KBM-7 (cell line): ENCODE measurements around the gene CNOT4.
"Not testable (repeated sequence)": the region's sequence is repeated elsewhere in the genome, so short reads cannot be mapped to it uniquely, and the experiment has no call there.

ENCODE experiments used
- DNase-seq: peaks from one replicate; pipeline ENCODE4 v3.0.0-alpha.2; 2015
- in situ Hi-C: fragments of 300-500 bp; cut with MboI; formaldehyde crosslinking; loops from 2 replicates; pipeline ENCODE4 v1.14.3; 2020; ENCODE audit warnings: low sequenced_read_pairs, low pct_unique_long_range_greater_than_20kb, mixed read lengths

The CNOT4 gene

GRCh38 chr7:135348493-135348892, 161.4 kb downstream of the CNOT4 start:
- in situ Hi-C loops: no loop called here
- no peak for DNase-seq

GRCh38 chr7:135343361-135343760, 166.5 kb downstream of the CNOT4 start:
- DNase-seq: no peak
- in situ Hi-C loops: no loop called here

- no peak for DNase-seq
- in situ Hi-C loops: no loop called here
These were observed 167.0 kb downstream of the CNOT4 start for GRCh38 chr7:135342887-135343286.

GRCh38 chr7:135341049-135341448, 168.9 kb downstream of the CNOT4 start:
- DNase-seq: peak; percentile 28

GRCh38 chr7:135337977-135338550, 171.8 kb downstream of the CNOT4 start:
- DNase-seq: no peak
- in situ Hi-C loops: no loop called here

More at GRCh38 chr7:135341049-135341448, 168.9 kb downstream of the CNOT4 start:
- in situ Hi-C loops: no loop called here

- in situ Hi-C loops: no loop called here
- DNase-seq: no peak
These were observed 172.4 kb downstream of the CNOT4 start for GRCh38 chr7:135337506-135337905.

GRCh38 chr7:135335628-135336139, 174.2 kb downstream of the CNOT4 start:
- in situ Hi-C loops: no loop called here
- peak; percentile 83 for DNase-seq

- no peak for DNase-seq
- in situ Hi-C loops: no loop called here
These were observed 174.9 kb downstream of the CNOT4 start for GRCh38 chr7:135334830-135335543.

GRCh38 chr7:135333946-135334345, 176.0 kb downstream of the CNOT4 start:
- in situ Hi-C loops: no loop called here

GRCh38 chr7:135333200-135333599, 176.7 kb downstream of the CNOT4 start:
- no peak for DNase-seq
- in situ Hi-C loops: no loop called here

More at GRCh38 chr7:135333946-135334345, 176.0 kb downstream of the CNOT4 start:
- DNase-seq: no peak

GRCh38 chr7:135330088-135330487, 179.8 kb downstream of the CNOT4 start:
- in situ Hi-C loops: no loop called here

GRCh38 chr7:135328526-135328925, 181.4 kb downstream of the CNOT4 start:
- in situ Hi-C loops: no loop called here
- no peak for DNase-seq

More at GRCh38 chr7:135330088-135330487, 179.8 kb downstream of the CNOT4 start:
- no peak for DNase-seq

- DNase-seq: no peak
- in situ Hi-C loops: no loop called here
These were observed 181.8 kb downstream of the CNOT4 start for GRCh38 chr7:135328053-135328452.

- in situ Hi-C loops: no loop called here
- DNase-seq: no peak
These were observed 182.4 kb downstream of the CNOT4 start for GRCh38 chr7:135327458-135327857.

- in situ Hi-C loops: no loop called here
- DNase-seq: no peak
These were observed 183.1 kb downstream of the CNOT4 start for GRCh38 chr7:135326636-135327280.

- no peak for DNase-seq
- in situ Hi-C loops: no loop called here
These were observed 187.1 kb downstream of the CNOT4 start for GRCh38 chr7:135322571-135323340.

- no peak for DNase-seq
- in situ Hi-C loops: no loop called here
These were observed 188.3 kb downstream of the CNOT4 start for GRCh38 chr7:135321556-135321955.

GRCh38 chr7:135320953-135321352, 188.9 kb downstream of the CNOT4 start:
- DNase-seq, in situ Hi-C loops: not testable (repeated sequence)

GRCh38 chr7:135320268-135320667, 189.6 kb downstream of the CNOT4 start:
- DNase-seq: peak; percentile 7
- in situ Hi-C loops: no loop called here
